ENCODE measurements around the gene AUTS2. TPM values are rescaled to one million over a fixed set of nuclear protein-coding genes. Genes with fewer than 3 reads are reported as not detected.
A peak's percentile ranks its signal among the peaks of the same experiment; 100 is the strongest.

The AUTS2 gene
- total RNA-seq, 1 experiment from 2014 or later, result 256 TPM

GRCh38 chr7:70764701-70765208 lies 1166.5 kb downstream of the AUTS2 start:
- Histone ChIP-seq H2BK15ac (ENCODE audit: low read depth, low read length) (no peak overlapping the region), H3T11ph (ENCODE audit: low read length) (no peak overlapping the region), H2BK20ac (ENCODE audit: low read depth, low read length, poor library complexity, severe bottlenecking) (no peak overlapping the region), H3K27me3 (ENCODE audit: insufficient read depth, low read length) (no peaks in the 10 kb centered on the region), H3K9me3 (ENCODE audit: control insufficient read depth, low read depth, low read length) (no peaks in the 10 kb centered on the region), H2BK12ac (ENCODE audit: insufficient read length, low read depth, low read length) (no peak overlapping the region), H3K4me1 (ENCODE audit: insufficient read depth, low read length) (no peaks in the 10 kb centered on the region), H3K23me2 (ENCODE audit: insufficient read length, low read depth, low read length, poor library complexity, severe bottlenecking) (no peaks in the 10 kb centered on the region), H3K79me1 (ENCODE audit: insufficient read depth, low read depth, low read length, poor library complexity, severe bottlenecking) (peaks cover 5% of the 10 kb centered on the region), H3K18ac (ENCODE audit: insufficient read length, low read depth, low read length) (no peak overlapping the region), H4K8ac (replicated peaks; ENCODE audit: insufficient read length, low read depth, low read length) (no peak overlapping the region), H3K4ac (ENCODE audit: low read depth, low read length) (no peak overlapping the region), H2AFZ (ENCODE audit: low read length) (no peak overlapping the region), H2BK5ac (ENCODE audit: insufficient read length, low read length) (no peak overlapping the region), H3K79me2 (ENCODE audit: insufficient read depth, low read length) (peaks cover 6% of the 10 kb centered on the region; the same call in 1 of the 2 replicates), H2BK120ac (ENCODE audit: low read depth, low read length, poor library complexity, severe bottlenecking) (no peak overlapping the region), H4K20me1 (ENCODE audit: control insufficient read depth, insufficient read depth, insufficient read length) (no peaks in the 10 kb centered on the region), H3K4me2 (ENCODE audit: insufficient read depth, insufficient read length, low read length) (no peak overlapping the region), H3K14ac (ENCODE audit: insufficient read depth, low read length) (no peak overlapping the region), H4K91ac (ENCODE audit: insufficient read length, low read depth, low read length) (no peak overlapping the region), H3K9ac (ENCODE audit: extremely low read depth, insufficient read length, low read length) (no peak overlapping the region), H3K27ac (ENCODE audit: insufficient read length, low read depth, low read length) (no peak overlapping the region), H3K23ac (ENCODE audit: insufficient read length, low read depth, low read length) (no peak overlapping the region), H2AK5ac (ENCODE audit: insufficient read length, low read length) (no peak overlapping the region), H4K5ac (ENCODE audit: insufficient read length, low read depth, low read length) (no peak overlapping the region), H3K56ac (ENCODE audit: insufficient read length, low read depth, low read length) (no peak overlapping the region)
- no peak for TF ChIP-seq CTCF (conservative IDR thresholded peaks at IDR 0.05)
- WGBS (ENCODE audit: extremely low coverage, insufficient read length, low lambda C conversion rate), result no CpG with 5 or more reads among the region's 15 CpGs
- H3K4me3 Mint-ChIP-seq, result no peak overlapping the region
- peaks cover 1% of the 10 kb centered on the region for H3K27me3 Mint-ChIP-seq (ENCODE audit: low read depth)
- peaks cover 41 to 85% (median 83%) of the 10 kb centered on the region in 3 experiments; a peak in 6 of 7 replicates for H3K36me3 Mint-ChIP-seq (ENCODE audit: insufficient read depth in 1 of 3, low read depth in 3 of 3)
- H3K4me1 Mint-ChIP-seq, result peaks cover 36 to 55% of the 10 kb centered on the region in 2 experiments
- H3K27ac Mint-ChIP-seq, result peak overlapping the region in 2 of 3 experiments; percentile 7 to 88; a peak in 3 of 7 replicates
- DNase-seq, result no peak
- H3K9me3 Mint-ChIP-seq, result no peaks in the 10 kb centered on the region

Data from H9 (cell line).